HG02970 (cell line): ENCODE results near the gene GPX6.
"Not testable (repeated sequence)": the region's sequence is repeated elsewhere in the genome, so short reads cannot be mapped to it uniquely, and the experiment has no call there.

Experiments
- ATAC-seq: cut with Tn5 transposase; IDR thresholded peaks from one replicate; pipeline ENCODE4 v1.9.1; 2021; ENCODE audit warnings: mild to moderate bottlenecking, moderate library complexity, moderate number of reproducible peaks; ENCODE audit not compliant: unreplicated experiment, low FRiP score

GPX6 gene

DNA sequence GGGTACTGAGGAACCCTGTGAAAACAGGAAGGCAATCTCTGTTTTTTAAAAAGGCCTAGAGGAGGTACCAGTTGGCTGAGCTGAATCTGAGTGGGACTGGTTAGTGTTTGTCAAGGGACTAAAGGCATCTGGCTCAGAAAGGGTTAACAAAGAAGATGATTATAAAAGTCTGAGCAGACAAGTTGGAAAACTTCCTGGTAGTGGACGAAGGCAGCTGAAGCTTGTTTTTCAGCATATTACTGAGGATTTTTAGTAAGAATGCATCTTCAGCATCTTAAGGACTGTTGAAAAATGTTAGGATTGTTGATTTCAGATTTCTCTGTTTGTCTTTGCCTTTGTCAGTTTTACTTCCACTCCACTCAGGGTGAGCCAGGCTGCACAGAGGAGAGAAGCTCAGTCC is 15.2 kb upstream of the GPX6 start:
- no peak for ATAC-seq

DNA sequence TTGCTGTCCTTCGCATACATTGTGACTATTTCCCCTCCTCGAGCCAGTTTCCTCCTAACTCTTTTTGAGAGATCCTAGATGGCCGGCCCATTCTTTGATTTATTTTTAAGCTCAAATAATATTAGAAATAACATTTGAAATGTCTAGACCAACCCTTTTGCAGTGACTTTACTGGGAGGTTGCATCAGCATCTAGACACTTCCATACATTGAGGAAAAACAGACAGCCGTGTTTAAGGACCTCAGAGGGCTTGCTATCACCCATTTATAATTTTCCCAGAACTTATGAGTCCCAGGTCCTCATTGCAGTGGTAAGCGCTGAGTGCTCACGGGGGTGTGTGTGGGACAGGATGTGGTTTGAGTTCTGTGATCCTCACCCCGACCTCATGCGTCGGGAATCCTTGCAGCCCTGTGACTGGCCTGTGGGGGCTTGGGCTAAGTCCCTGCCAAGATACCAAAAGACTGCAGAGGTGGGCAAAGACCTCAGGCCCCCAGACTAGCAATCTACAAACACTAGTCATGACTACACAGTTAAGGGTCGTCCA is 10.0 kb upstream of the GPX6 start, which contains the start of gene GPX5:
Gene GPX5, plus strand, starts transcription at position 386 of the 544 bp plus-strand sequence. Its CDS starts 133 bp downstream, at position 519.
- ATAC-seq = no peak

DNA sequence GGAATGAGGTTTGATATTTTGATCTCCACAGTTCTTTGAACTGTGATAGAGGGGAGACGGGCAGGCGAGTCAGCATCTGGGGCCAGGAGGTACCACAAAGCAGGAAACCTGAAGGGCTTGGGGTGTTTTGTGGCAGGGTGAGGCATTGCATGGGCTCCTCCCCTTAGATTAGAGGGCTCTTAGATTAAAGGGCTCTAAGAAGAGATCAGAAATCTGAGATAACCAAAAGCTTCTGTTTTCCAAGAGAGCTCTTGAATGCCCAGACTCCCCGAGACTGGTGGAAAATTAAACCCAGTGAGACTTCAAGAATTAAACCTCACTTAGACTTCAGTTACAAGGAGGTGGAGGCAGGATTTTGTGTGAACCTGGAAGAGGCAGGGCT is 7.6 kb upstream of the GPX6 start:
- no peak for ATAC-seq

DNA sequence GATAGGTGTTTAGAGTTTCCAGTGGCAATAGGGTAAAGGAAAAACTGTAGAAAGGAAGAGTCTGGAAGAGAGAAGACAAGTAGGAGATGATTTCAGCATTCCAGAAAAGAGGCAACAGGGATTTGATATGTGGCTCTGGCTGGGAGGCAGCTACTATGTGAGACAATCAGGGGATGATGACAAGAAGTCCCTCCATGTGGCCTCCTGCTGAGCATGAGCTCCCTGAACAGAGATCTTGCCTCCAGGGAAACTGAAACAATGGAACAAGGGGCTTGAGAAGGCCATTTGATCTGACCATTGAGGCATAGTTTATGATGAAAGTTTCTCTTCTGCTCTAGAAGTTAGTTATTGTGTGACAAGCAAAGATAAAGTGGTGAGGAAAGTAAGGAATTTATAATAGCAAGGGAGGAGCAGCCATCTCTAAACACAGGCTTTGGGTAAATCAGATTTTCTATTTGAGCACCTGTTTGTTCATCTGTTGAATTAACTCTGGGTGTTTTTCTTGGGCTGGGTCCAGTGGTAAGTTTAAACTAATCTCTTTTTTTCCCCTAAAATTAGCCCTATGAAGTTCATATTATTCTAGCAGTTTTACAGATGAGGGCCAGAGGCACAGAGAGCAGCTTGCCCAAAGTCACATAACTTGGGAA is 7.1 kb upstream of the GPX6 start:
- ATAC-seq = no peak

DNA sequence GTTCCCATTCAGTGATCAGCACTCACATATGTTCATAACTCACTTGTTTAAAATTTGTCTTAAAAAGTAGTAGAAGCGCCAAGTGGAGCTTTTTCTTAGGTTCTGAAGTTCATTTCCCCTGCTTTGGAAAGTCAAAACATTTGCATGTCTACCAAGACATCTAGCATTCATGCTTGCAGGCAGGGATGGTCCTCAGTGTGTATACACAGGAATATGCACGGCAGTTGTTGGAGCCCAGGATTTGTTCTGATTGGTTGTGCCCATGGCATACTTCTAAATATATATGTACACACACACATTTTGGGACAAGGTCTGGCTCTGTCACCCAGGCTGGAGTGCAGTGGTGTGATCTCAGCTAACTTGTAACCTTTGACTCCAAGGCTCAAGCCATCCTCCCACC is 2.4 kb upstream of the GPX6 start:
- no peak for ATAC-seq

DNA sequence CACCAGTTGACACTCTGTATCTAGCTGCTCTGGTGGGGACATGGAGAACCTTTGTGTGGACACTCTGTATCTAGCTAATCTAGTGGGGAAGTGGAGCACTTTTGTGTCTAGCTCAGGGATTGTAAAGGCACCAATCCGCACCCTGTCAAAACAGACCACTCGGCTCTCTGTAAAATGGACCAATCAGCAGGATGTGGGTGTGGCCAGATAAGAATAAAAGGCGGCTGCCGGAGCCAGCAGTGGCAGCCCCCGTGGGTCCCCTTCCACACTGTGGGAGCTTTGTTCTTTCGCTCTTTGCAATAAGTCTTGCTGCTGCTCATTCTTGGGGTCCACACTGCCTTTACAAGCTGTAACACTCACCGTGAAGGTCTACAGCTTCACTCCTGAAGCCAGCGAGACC is 3.2 kb downstream of the GPX6 start:
- not testable (repeated sequence) for ATAC-seq

DNA sequence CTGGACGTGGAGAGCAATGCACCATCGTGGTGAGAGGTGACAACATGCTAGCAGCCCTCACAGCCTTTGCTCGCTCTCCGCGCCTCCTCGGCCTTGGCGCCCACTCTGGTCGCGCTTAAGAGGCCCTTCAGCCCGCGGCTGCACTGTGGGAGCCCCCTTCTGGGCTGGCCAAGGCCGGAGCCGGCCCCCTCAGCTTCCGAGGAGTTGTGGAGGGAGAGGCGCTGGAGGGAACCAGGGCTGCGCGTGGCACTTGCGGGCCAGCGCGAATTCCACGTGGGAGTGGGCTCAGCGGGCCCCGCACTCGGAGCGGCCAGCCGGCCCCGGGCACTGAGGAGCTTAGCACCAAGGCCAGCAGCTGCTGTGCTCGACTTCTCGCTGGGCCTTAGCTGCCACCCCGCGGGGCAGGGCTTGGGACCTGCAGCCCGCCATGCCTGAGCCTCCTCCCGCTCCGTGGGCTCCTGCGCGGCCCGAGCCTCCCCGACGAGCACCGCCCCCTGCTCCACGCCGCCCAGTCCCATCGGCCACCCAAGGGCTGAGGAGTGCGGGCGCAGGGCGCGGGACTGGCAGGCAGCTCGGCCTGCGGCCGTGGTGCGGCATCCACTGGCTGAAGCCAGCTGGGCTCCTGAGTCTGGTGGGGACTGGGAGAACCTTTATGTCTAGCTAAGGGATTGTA is 3.8 kb downstream of the GPX6 start:
- ATAC-seq = no peak

DNA sequence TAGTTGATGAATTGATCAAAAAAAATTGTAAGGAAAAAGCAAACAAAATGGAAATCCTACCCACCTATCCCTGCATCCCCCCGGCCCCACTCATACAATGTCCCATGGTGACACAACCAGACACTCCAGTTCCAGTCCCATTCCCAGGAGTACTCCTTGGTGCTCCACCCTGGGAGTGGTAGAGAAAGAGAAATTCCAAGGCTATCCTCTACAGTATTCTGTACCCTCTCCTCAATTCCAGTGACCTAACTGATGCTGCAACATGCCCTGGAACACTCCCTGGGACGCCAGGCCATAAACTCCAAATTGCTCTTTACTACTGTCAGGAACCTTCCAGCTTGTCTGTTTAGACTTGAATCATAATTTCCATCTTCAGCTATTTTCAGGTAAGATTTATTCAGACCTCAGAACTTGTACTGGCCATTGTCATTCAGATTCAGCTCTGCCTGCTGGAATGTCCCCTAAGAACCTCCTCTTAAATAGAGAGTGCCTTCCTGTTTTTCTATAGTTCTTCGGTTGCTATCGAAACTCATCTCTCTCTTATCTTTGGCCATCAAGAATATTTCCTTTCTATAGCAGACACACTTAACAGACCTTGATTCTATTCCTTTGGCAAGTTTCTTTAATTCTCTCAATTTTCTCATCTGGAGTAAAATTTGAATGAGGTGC is 8.7 kb downstream of the GPX6 start:
- ATAC-seq = no peak

DNA sequence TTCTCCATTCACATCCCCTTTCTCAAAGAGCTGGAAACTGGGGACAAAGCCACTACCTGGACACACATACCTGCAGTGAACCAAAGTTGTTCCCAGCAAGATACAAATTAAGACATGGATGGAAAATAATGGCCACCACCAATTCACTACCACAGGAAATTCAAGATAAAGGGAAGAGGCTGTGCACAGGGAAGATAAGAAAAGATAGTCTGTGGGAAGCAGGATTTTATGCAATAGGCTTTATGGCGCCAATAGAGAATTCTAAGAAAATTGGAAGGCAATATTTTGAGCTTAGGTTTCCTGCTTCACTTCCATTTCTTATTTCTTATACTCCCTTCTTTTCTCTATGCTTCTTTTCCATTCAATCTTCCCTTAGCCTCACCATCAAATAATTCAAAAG is 9.9 kb downstream of the GPX6 start:
- no peak for ATAC-seq

DNA sequence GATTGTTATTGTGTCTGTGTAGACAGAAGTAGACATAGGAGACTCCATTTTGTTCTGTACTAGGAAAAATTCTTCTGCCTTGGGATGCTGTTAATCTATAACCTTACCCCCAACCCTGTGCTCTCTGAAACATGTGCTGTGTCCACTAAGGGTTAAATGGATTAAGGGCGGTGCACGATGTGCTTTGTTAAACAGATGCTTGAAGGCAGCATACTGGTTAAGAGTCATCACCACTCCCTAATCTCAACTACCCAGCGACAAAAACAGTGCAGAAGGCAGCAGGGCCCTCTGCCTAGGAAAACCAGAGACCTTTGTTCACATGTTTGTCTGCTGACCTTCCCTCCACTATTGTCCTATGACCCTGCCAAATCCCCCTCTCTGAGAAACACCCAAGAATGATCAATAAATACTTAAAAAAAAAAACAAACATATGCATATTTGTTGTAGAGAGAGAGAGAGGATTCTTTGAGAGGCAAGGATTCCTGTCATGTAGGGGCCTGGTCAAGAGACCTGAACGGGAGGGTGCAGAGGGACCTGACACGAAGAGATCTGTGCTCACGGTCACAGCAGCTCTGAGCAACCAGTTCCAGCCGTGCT is 12.8 kb downstream of the GPX6 start:
- ATAC-seq = not testable (repeated sequence)

DNA sequence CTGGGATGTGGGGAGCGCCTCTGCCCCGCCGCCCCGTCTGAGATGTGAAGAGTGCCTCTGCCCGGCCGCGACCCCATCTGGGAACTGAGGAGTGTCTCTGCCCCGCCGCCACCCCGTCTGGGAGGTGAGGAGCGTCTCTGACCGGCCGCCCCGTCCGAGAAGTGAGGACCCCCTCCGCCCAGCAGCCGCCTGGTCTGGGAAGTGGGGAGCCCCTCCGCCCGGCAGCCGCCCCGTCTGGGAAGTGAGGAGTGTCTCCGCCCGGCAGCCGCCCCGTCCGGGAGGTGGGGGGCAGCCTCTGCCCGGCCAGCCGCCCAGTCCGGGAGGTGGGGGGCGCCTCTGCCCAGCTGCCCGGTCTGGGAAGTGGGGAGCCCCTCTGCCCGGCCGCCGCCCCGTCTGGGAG is 13.5 kb downstream of the GPX6 start:
- not testable (repeated sequence) for ATAC-seq

DNA sequence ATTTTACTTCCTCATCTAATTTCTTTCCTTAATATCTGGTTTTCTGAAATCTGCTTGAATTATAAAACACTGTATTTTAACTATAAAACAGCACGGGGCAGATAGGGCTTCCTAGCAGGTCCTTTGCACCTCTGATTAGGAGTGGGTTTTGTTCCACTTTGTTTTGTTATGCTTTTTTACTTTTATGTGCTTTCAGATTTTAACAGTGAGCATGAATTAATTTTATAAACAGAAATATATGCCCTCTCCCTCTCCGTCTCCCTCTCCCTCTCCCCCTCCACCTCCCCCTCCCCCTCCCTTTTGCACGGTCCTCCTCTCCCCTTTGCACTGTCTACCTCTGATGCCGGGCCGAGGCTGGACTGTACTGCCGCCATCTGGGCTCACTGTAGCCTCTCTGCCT is 14.3 kb downstream of the GPX6 start:
- ATAC-seq = no peak

DNA sequence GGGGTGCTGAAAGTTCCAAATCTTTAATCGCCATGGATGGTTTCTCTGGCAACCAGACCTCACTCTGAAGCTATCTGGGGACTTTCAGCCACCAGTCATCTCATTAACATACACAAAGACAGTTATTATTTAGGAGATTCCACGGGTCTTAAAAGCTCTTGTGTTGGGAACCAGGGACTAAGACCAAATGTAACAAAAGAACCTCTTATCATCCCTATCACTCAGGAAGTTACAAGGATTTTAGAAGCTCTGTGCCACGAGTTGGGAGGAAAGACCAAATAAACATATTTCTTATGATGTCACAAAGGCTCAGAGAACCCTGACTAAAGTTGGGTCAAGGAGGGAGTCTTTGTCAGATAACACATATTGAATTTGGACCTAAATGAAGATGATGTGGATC is 17.7 kb downstream of the GPX6 start:
- no peak for ATAC-seq

DNA sequence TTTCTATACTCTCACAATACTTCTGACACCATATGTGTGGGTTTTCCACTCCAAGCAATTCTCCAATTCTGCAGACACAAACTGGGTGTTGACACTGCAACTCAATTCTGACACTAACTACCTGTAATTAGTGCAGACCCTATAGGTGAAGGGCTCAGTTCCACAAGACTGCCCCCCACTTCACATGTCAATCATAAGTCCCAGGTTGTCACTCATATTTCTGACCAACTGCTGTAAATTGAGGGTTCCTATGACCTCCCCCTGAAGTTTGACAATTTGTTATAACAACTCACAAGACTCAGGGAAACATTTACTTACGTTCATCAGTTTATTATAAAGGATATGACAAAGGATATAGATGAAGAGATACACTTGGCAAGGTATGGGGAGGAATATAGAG is 18.3 kb downstream of the GPX6 start:
- ATAC-seq = no peak

DNA sequence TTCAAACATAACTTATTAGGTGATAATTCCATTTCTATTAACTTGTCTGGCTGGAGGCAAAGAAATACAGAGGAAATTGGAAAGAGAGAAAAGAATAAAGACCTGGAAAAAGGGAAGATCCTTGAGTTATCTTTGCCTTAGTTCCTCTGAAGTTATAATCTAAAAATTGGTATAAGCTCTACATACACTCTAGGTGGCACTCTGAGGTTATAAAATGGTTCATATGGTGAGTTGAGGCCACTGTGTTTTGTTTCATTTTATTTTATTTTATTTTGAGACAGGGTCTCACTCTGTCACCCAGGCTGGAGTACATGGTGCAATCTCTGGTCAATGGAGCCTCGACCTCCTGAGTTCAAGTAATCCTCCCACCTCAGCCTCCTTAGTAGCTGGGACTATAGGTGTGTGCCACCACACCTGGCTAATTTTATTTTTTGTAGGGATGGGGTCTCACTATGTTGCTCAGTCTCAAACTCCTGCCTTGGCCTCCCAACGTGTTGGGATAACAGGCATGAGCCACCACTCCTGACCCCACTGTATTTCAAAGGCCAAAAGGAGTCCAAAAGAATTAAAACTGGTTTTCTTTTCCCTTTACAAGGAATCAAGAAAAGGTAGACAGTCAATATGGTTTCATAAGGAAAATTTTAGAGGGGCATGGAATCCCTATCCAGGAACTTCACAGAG is 19.4 kb downstream of the GPX6 start:
- ATAC-seq = no peak

DNA sequence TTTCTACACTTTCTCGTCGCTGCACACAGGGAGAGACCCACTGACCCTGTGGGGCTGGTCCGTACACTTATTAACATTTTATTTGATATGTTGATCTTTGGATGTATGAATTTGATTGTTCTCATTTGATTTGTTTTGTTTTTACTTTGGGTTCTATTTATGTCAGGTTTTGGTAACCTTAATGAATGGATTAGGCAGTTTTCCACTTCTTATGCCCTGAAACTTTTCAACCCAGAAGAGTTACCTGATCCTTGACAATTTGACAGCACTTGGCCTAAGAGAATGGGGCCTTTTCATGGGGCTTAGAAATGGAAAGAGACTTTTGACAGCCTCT is 23.6 kb downstream of the GPX6 start:
- ATAC-seq = no peak

DNA sequence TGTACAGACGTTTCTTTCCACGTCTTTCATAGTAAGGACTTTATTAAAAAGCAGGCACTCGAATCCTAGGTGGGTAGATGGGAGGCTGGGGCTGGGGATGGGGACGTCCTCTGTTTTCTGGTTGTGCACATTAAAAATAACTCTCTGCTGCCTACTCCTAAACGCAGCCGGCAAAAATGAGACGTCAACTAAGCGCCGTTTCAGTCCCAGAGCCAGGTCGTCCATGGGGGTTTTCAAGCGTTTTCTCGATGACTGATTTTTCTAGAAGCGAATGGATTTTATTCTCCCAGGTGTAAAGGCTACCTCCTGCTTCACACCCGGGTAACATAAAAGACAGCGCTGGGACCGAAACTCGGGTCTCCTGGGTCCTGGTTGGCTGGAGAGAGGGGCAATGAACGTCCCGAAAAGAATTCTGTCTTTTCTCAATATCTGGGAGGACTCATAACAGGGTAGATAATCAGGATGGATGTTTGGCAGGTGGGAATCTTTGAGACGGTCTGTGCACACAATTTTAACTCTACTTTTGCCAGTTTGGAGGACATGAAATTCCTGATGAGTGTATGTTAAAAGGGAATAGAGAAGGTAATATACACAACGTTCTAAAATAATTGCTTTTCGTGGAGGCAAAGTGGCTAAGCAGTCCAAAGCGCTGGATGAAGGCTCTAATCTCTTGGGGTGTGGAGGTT is 25.2 kb downstream of the GPX6 start:
- no peak for ATAC-seq

DNA sequence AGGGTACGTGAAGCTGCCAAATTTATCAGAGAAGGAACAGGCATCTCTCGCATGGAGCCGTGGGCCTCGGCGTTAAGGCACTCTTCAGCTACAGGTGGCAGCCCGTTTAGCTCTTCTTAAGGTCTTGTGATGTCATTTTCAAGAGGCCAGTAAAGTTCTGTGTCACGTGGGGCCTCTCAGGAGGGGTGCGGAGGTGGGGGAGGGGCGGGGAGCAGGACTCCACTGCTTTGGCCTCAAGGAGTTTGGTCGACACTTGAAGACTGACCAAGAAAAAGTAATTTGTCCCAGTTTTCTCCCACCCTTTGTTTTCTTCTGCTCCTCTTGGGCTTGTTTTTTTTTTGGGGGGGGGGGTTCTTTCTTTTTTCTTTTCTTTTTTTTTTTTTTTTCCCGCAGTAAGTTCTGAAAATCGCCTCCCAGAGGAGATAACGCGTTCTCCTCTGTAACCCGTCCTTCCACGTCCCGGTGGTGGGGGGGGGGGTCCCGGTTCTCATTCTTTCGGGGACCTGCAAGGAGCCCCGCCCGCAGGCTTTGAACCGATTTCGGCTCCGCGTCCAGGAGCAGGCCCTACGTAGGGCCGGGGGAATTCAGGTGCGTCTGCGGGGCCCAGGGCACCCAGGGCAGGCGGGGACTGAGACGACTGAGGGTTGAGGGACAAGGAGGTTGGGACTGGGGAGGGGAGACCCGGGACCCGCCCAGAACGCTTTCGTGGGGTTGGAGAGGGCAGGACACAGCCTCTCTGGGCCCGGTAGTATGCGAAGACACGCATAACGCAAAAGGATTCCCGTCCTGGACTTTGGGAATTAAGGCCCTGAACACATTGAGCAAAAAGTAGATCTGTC is 26.0 kb downstream of the GPX6 start:
- no peak for ATAC-seq

DNA sequence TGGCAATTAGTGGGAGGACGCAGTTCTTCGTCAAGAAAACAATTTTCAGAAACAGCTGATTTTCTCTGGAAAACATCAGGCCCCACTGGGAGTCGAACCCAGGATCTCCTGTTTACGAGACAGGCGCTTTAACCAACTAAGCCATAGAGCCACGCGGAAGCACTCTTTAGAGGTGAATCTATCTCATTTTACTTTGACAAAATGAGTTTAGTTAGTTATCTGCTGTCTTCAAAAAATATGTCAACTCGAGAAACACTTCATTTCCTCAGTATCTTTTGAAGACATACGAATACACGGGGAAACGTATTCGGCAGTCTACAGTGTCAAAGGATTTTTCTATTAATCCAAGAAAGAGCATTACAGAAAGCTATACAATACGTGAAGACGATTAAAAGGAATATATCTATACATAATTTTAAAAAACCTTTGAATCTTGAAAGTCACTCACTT is 26.7 kb downstream of the GPX6 start:
- ATAC-seq = no peak
